Measurements from ENCODE around the gene ANXA3. TPM values are rescaled to one million over a fixed set of nuclear protein-coding genes. Genes with fewer than 3 reads are reported as not detected.
"Not testable (repeated sequence)": the region's sequence is repeated elsewhere in the genome, so short reads cannot be mapped to it uniquely, and the experiment has no call there.

Gene ANXA3, protein sequence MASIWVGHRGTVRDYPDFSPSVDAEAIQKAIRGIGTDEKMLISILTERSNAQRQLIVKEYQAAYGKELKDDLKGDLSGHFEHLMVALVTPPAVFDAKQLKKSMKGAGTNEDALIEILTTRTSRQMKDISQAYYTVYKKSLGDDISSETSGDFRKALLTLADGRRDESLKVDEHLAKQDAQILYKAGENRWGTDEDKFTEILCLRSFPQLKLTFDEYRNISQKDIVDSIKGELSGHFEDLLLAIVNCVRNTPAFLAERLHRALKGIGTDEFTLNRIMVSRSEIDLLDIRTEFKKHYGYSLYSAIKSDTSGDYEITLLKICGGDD
- 10 to 100 TPM; 10.9 to 23.0 (median 11.5) TPM for total RNA-seq
- polyA plus RNA-seq = 48.1 TPM
- long read RNA-seq, donor 1, transcript ANXA3-201 (13 exons, 1,657 nt) = major isoform, 18 of 21 reads
- long read RNA-seq, donor 1, partial matches to known transcripts = 1 of 21 reads
- long read RNA-seq, donor 1, other reads (novel, unspliced or antisense) = 2 of 21 reads
- long read RNA-seq, donor 2, transcript ANXA3-201 (13 exons, 1,657 nt) = major isoform, 6 of 7 reads
- long read RNA-seq, donor 2, partial matches to known transcripts = 0 of 7 reads
- long read RNA-seq, donor 2, other reads (novel, unspliced or antisense) = 1 of 7 reads
- long read RNA-seq, donor 3, transcript ANXA3-201 (13 exons, 1,657 nt) = major isoform, 96 of 106 reads
- long read RNA-seq, donor 3, partial matches to known transcripts = 0 of 106 reads
- long read RNA-seq, donor 3, other reads (novel, unspliced or antisense) = 9 of 106 reads
- long read RNA-seq, donor 4, transcript ANXA3-201 (13 exons, 1,657 nt) = major isoform, 9 of 12 reads
- long read RNA-seq, donor 4, partial matches to known transcripts = 1 of 12 reads
- long read RNA-seq, donor 4, other reads (novel, unspliced or antisense) = 1 of 12 reads

DNA sequence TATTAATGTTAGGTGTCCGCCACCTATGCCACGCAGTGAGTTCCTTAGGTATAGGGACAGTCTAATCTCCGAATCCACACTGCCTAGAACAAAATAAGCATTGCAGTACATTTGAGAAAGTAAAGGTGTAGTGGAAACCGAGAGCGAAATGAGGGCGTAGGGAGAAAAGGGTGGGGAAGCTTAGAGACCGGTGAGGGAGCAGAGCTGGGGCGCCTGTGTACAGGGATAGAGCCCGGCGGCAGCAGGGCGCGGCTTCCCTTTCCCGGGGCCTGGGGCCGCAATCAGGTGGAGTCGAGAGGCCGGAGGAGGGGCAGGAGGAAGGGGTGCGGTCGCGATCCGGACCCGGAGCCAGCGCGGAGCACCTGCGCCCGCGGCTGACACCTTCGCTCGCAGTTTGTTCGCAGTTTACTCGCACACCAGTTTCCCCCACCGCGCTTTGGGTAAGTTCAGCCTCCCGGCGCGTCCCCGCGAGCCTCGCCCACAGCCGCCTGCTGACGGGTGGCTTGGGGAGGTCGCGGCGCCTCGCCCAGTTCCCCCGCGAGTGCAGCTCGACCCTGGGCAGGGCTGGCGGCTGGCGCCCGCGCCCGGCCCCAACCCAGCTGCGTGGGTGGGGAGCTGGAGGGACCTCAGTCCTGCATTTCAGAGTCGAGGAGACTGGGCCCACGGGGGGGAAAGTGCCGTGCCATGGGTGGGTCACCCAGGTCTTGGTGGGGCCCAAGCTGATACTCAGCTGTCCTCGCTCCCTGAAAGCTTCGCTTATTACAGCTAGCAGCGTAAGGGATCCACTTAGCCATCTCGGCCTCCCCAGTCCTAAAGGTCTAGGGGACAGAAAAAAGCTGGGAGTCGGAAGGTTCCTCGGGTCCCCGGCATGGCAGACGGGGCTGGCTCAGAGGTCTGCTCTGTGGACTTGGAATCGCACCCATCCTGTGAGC is at the start of gene ANXA3:
ANXA3 (plus strand) TSS at position 351 of the 932 bp plus-strand sequence. CDS start 2,704 bp downstream, outside the sequence.
- no peaks in the 10 kb centered on the region for H3K9me3 ChIP-seq (ENCODE audit: control insufficient read depth, low read length)
- H3K27ac ChIP-seq (ENCODE audit: low read length) = peak within 1 kb of the TSS; percentile 42
- H3K4me1 ChIP-seq (ENCODE audit: control insufficient read depth, insufficient read depth, low read length) = no peaks in the 10 kb centered on the region
- intact Hi-C loops (cut with DNase I) = no loop called here
- H3K4me3 ChIP-seq (ENCODE audit: low read length) = peak within 1 kb of the TSS; percentile 56
- WGBS = 8% methylated on average over 65 of the region's 65 CpGs
- no peaks in the 10 kb centered on the region for H3K27me3 ChIP-seq (ENCODE audit: control insufficient read depth, insufficient read depth)
- DNase-seq = peak; percentile 50 to 81 (median 80)
- peak; percentile 85 to 90 for ATAC-seq

DNA sequence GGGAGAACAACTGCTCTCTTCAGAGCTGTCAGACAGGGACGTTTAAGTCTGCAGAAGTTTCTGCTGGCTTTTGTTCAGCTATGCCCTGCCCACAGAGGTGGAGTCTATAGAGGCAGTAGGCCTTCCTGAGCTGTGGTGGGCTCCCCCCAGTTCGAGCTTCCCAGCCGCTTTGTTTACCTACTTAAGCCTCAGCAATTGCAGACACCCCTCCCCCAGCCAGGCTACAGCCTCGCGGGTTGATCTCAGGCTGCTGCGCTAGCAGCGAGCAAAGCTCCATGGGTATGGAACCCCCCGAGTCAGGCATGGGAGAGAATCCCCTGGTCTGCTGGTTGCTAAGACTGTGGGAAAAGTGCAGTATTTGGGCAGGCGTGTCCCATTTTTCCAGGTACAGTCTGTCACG is 45.3 kb upstream of the ANXA3 start:
- H3K27ac ChIP-seq (ENCODE audit: low read length); DNase-seq; H3K4me1 ChIP-seq (ENCODE audit: control insufficient read depth, insufficient read depth, low read length); ATAC-seq; H3K27me3 ChIP-seq (ENCODE audit: control insufficient read depth, insufficient read depth); H3K9me3 ChIP-seq (ENCODE audit: control insufficient read depth, low read length); H3K4me3 ChIP-seq (ENCODE audit: low read length); intact Hi-C loops (cut with DNase I): not testable (repeated sequence)
- WGBS = 68% methylated on average over 10 of the region's 10 CpGs

DNA sequence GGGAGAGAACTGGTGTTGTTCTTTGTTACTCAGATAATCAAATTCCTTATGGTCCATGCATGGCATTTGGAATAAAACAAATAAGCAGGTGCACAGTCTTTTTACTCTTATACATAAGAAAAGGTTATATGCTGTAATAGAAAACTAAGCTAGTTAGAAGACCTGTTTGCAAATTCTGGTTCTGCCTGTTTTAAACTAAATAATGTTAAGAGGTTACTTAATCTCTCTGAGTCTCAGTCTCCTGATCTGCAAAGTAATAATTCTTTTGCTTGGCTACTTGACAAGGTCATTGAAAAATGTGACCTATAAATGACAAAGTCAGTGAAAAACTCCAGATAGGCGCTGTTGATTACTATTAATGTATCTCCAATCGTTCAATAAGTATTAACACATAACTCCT is 42.5 kb upstream of the ANXA3 start:
- WGBS = 77% methylated on average over 2 of the region's 2 CpGs
- Histone ChIP-seq H3K4me1 (ENCODE audit: control insufficient read depth, insufficient read depth, low read length) (no peaks in the 10 kb centered on the region), H3K4me3 (ENCODE audit: low read length) (no peak overlapping the region), H3K27me3 (ENCODE audit: control insufficient read depth, insufficient read depth) (no peaks in the 10 kb centered on the region), H3K27ac (ENCODE audit: low read length) (no peak overlapping the region), H3K9me3 (ENCODE audit: control insufficient read depth, low read length) (no peaks in the 10 kb centered on the region)
- ATAC-seq (no peak), DNase-seq (no peak)
- intact Hi-C loops (cut with DNase I) = no loop called here

DNA sequence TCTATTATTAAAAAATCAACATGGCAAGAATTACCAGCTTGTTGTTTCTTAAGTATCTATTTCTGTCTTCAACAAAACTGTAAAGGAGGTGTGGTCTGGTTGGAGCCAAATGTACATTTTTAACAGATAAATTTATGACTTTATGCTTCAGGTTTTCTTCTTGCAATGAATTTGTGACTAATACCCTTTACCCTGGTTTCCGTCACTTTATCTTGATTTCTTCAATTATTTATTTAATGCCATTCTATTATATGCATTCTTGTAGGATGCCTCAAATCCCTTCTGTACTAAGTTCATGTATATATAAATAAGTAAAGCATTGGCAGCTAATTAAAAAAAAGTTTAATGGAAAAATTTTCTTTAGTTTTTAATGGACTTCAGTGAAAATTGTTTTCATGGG is 41.5 kb upstream of the ANXA3 start:
- WGBS = 71% methylated on average over 1 of the region's 1 CpG
- intact Hi-C loops (cut with DNase I) = loop anchor here in 2 of 4 donors (5.0 to 10.0 kb wide), 3 partner anchors 455 to 548 kb away; partner anchors contain the start of gene FRAS1 (in 1 of the 2)
- no peaks in the 10 kb centered on the region for H3K9me3 ChIP-seq (ENCODE audit: control insufficient read depth, low read length)

DNA sequence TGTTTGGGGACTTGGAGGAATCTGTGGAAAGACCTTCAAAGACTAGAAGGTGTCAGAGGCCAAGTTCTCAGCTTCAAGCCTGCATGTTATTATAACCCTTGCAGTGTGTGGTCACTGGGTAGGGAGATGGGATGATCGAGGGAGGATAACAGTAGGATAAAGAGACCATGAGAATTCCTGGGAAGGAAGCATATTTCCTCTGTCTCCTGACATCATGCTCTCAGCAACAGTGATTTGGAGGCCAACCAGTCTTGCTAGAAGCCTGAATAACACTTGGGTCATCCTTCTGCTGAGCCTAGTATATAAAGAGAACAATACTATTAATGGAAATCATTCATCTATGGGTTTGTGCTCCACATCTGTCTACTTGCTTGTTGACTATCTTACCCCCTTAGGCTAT is 40.9 kb upstream of the ANXA3 start:
- DNase-seq (no peak), ATAC-seq (no peak)
- Histone ChIP-seq H3K4me3 (ENCODE audit: low read length) (no peak overlapping the region), H3K27me3 (ENCODE audit: control insufficient read depth, insufficient read depth) (no peaks in the 10 kb centered on the region), H3K27ac (ENCODE audit: low read length) (no peak overlapping the region), H3K4me1 (ENCODE audit: control insufficient read depth, insufficient read depth, low read length) (no peaks in the 10 kb centered on the region), H3K9me3 (ENCODE audit: control insufficient read depth, low read length) (no peaks in the 10 kb centered on the region)
- 20% methylated on average over 1 of the region's 1 CpG for WGBS
- intact Hi-C loops (cut with DNase I) = loop anchor here in 2 of 4 donors (5.0 to 10.0 kb wide), 3 partner anchors 456 to 548 kb away; partner anchors contain the start of gene FRAS1 (in 1 of the 2)

More for the DNA sequence above, 41.5 kb upstream of the ANXA3 start:
- Histone ChIP-seq H3K4me3 (ENCODE audit: low read length) (no peak overlapping the region), H3K27ac (ENCODE audit: low read length) (no peak overlapping the region), H3K27me3 (ENCODE audit: control insufficient read depth, insufficient read depth) (no peaks in the 10 kb centered on the region), H3K4me1 (ENCODE audit: control insufficient read depth, insufficient read depth, low read length) (no peaks in the 10 kb centered on the region)
- DNase-seq (no peak), ATAC-seq (no peak)

DNA sequence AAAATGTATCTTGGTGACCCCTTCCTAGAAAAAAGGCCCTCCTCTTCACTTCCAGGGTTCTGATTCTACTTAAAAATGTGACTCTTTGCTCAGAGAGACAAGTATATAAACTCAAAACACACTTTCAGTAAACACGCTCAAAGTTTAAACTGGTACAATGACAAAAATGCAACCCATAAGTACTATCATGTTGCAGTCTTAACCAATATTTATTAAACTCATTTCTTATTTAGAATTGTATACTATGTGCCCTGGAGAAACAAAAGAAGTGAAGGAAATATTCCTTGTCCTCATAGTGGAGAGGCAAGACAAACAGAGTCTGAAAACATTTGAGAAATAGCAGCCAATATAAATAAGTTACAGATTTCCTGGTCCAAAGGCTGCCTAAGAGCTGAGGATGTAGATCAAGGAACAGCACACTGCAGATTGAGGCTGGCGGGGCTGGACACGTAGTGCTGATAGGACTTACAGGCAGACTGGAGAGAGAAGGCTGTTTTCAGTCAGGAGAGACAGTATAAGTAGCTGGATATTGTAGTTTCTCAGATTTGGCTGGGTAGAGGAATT is 39.1 kb upstream of the ANXA3 start:
- Histone ChIP-seq H3K9me3 (ENCODE audit: control insufficient read depth, low read length) (no peaks in the 10 kb centered on the region), H3K27ac (ENCODE audit: low read length) (no peak overlapping the region), H3K4me1 (ENCODE audit: control insufficient read depth, insufficient read depth, low read length) (no peaks in the 10 kb centered on the region), H3K4me3 (ENCODE audit: low read length) (no peak overlapping the region), H3K27me3 (ENCODE audit: control insufficient read depth, insufficient read depth) (no peaks in the 10 kb centered on the region)
- WGBS = 58% methylated on average over 3 of the region's 3 CpGs
- intact Hi-C loops (cut with DNase I) = loop anchor here in 2 of 4 donors (5.0 to 10.0 kb wide), 3 partner anchors 458 to 550 kb away; partner anchors contain the start of gene FRAS1 (in 1 of the 2)
- ATAC-seq (peak; percentile 76 to 83), DNase-seq (peak in 2 of 3 donors; percentile 18 to 78)

DNA sequence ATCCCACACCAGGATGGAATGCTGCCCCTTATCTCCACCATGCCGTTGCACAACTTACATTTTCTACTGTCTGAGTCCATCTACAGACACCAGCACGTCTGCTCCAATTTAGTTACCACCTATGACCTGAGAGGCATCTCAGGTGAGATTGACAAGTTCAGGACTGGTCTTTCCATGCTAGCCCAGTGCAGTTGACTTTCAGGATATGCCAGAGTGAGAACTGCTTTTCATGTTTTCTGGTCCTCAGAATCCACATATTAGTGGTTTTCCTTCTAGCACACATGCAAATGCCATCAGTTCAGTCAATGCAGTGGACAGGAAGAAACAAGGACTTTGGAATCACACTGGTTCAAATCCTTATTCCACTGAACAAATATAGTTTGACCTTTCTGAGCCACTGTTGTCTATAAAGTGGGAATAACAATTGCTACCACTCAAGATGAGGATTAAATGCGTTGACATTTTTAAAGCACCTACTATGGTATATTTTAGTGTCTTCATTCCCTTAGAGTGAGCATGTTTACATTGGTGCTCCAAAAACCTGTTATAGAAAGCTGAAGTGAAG is 38.1 kb upstream of the ANXA3 start:
- H3K4me3 ChIP-seq (ENCODE audit: low read length) = no peak overlapping the region
- intact Hi-C loops (cut with DNase I) = loop anchor here in 2 of 4 donors (5.0 to 10.0 kb wide), 3 partner anchors 459 to 551 kb away; partner anchors contain the start of gene FRAS1 (in 1 of the 2)
- H3K9me3 ChIP-seq (ENCODE audit: control insufficient read depth, low read length) = no peaks in the 10 kb centered on the region
- H3K27ac ChIP-seq (ENCODE audit: low read length) = no peak overlapping the region
- no peaks in the 10 kb centered on the region for H3K4me1 ChIP-seq (ENCODE audit: control insufficient read depth, insufficient read depth, low read length)
- ATAC-seq (no peak), DNase-seq (no peak)
- no peaks in the 10 kb centered on the region for H3K27me3 ChIP-seq (ENCODE audit: control insufficient read depth, insufficient read depth)
- 80% methylated on average over 3 of the region's 3 CpGs for WGBS

DNA sequence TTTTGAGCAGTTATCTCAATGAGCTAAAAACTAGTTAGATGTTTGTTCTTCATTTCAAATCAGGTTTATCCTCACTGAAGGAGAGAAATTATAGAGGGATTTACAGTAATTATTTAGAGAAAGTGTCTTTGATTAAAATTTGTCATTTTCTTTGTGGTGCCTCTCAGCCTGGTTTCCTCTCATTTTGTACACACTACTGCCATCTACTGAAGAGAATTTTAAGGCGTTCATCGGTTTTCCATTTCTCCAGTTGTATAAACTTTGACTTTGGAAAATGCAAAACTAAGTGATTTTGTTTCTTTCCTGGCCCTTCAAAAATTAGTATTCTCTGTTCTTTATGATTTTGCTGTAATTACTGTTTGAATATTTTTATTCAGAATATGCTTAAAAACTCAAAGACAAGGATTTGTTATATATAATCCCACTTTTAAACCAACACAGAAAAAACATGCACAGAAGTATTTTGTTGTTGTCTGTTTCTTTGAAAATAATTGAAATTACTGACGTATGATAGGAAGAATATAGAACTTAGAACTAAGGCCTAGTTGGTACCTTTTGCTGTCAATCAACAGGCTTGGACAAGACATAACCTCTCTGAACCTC is 34.4 kb upstream of the ANXA3 start:
- no peak for ATAC-seq
- intact Hi-C loops (cut with DNase I) = loop anchor here in 2 of 4 donors (10.0 kb wide), 2 partner anchors 462 to 552 kb away; partner anchors contain the start of gene FRAS1 (in 1 of the 2)
- 23% methylated on average over 3 of the region's 3 CpGs for WGBS

DNA sequence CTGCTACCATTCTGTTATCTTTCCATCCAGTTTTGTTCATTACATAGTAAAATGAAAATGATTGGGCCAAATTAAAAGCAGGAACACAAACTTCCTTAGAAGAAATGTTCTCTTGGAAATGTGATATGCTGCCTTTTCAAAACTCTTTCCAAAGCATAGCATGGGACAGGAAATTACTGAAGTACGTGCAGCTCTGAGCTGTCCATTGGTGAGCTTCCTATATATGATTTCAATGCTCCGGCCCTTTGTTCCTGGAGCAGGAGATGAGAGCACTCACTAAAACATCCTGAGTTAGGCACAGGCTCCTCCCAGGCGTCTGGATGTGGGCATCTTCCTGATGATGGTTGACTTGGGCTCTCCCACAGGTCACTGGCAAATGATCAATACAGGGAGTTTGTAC is 33.0 kb upstream of the ANXA3 start:
- Histone ChIP-seq H3K4me1 (ENCODE audit: control insufficient read depth, insufficient read depth, low read length) (peaks cover 3% of the 10 kb centered on the region), H3K27me3 (ENCODE audit: control insufficient read depth, insufficient read depth) (no peaks in the 10 kb centered on the region), H3K27ac (ENCODE audit: low read length) (no peak overlapping the region), H3K9me3 (ENCODE audit: control insufficient read depth, low read length) (no peaks in the 10 kb centered on the region), H3K4me3 (ENCODE audit: low read length) (no peak overlapping the region)
- WGBS = 50% methylated on average over 3 of the region's 3 CpGs
- DNase-seq (no peak), ATAC-seq (no peak)
- intact Hi-C loops (cut with DNase I) = loop anchor here in 2 of 4 donors (10.0 kb wide), 2 partner anchors 464 to 554 kb away; partner anchors contain the start of gene FRAS1 (in 1 of the 2)

More for the DNA sequence above, 34.4 kb upstream of the ANXA3 start:
- Histone ChIP-seq H3K4me1 (ENCODE audit: control insufficient read depth, insufficient read depth, low read length) (peaks cover 3% of the 10 kb centered on the region), H3K4me3 (ENCODE audit: low read length) (no peak overlapping the region), H3K9me3 (ENCODE audit: control insufficient read depth, low read length) (no peaks in the 10 kb centered on the region), H3K27ac (ENCODE audit: low read length) (no peak overlapping the region), H3K27me3 (ENCODE audit: control insufficient read depth, insufficient read depth) (no peaks in the 10 kb centered on the region)
- DNase-seq = no peak
